ENCODE data around the gene RGS8. TPM values are rescaled to one million over a fixed set of nuclear protein-coding genes. Genes with fewer than 3 reads are reported as not detected.

RGS8 gene
- polyA plus RNA-seq, 1 of the 3 experiments (the other 2 are of a cell fraction), result not detected

- H3K9ac ChIP-seq, result no peak overlapping the region
- DNase-seq, result no peak
- no peak overlapping the region for H2AFZ ChIP-seq (ENCODE audit: low read depth)
- H3K27ac ChIP-seq (ENCODE audit: low read depth in 2 of 2, low read length in 1 of 2), result no peak overlapping the region
- H3K27me3 ChIP-seq (ENCODE audit: insufficient read depth), result no peaks in the 10 kb centered on the region; the same call in 1 of the 2 replicates
- no peaks in the 10 kb centered on the region for H3K9me2 ChIP-seq
- no peak overlapping the region for H3K4me3 ChIP-seq (ENCODE audit: low read depth in 2 of 2, low read length in 1 of 2)
- no peaks in the 10 kb centered on the region for H3K9me3 ChIP-seq
- TF ChIP-seq SIN3A (IDR thresholded peaks at IDR 0.05; ENCODE audit: borderline replicate concordance, low read depth, low read length) (no peak), NRF1 (IDR thresholded peaks at IDR 0.05; ENCODE audit: low read depth, low read length) (no peak), RAD21 (IDR thresholded peaks at IDR 0.05; ENCODE audit: low read length) (no peak), IRF3 (IDR thresholded peaks at IDR 0.05; ENCODE audit: low read depth, low read length) (no peak), TEAD4 (IDR thresholded peaks at IDR 0.05; ENCODE audit: borderline replicate concordance, insufficient read depth) (no peak), FOSL2 (IDR thresholded peaks at IDR 0.05; ENCODE audit: borderline replicate concordance, low read depth) (no peak), SMC3 (IDR thresholded peaks at IDR 0.05; ENCODE audit: low read depth, low read length) (no peak), RCOR1 (IDR thresholded peaks at IDR 0.05; ENCODE audit: low read length) (no peak), FOXM1 (IDR thresholded peaks at IDR 0.05; ENCODE audit: low read depth) (no peak), ELF1 (IDR thresholded peaks at IDR 0.05) (no peak), JUND (IDR thresholded peaks at IDR 0.05) (no peak), FOXJ3 (CRISPR knock-in tag; IDR thresholded peaks at IDR 0.05) (no peak), NFIC (IDR thresholded peaks at IDR 0.05; ENCODE audit: borderline replicate concordance) (no peak), RFX5 (IDR thresholded peaks at IDR 0.05; ENCODE audit: low read length) (no peak), EZH2phosphoT487 (IDR thresholded peaks at IDR 0.05; ENCODE audit: borderline replicate concordance, low read depth) (no peak)
- TF ChIP-seq, protein P1, sequence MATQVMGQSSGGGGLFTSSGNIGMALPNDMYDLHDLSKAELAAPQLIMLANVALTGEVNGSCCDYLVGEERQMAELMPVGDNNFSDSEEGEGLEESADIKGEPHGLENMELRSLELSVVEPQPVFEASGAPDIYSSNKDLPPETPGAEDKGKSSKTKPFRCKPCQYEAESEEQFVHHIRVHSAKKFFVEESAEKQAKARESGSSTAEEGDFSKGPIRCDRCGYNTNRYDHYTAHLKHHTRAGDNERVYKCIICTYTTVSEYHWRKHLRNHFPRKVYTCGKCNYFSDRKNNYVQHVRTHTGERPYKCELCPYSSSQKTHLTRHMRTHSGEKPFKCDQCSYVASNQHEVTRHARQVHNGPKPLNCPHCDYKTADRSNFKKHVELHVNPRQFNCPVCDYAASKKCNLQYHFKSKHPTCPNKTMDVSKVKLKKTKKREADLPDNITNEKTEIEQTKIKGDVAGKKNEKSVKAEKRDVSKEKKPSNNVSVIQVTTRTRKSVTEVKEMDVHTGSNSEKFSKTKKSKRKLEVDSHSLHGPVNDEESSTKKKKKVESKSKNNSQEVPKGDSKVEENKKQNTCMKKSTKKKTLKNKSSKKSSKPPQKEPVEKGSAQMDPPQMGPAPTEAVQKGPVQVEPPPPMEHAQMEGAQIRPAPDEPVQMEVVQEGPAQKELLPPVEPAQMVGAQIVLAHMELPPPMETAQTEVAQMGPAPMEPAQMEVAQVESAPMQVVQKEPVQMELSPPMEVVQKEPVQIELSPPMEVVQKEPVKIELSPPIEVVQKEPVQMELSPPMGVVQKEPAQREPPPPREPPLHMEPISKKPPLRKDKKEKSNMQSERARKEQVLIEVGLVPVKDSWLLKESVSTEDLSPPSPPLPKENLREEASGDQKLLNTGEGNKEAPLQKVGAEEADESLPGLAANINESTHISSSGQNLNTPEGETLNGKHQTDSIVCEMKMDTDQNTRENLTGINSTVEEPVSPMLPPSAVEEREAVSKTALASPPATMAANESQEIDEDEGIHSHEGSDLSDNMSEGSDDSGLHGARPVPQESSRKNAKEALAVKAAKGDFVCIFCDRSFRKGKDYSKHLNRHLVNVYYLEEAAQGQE (IDR thresholded peaks at IDR 0.05; ENCODE audit: low read depth, low read length), result no peak
- CTCF ChIA-PET, result interaction anchor here (1.8 kb wide), 1 partner anchor 16 kb away, joined by 3 read pairs; no protein-coding TSS in a partner anchor
- H3F3A ChIP-seq (replicated peaks; ENCODE audit: insufficient read depth), result no peaks in the 10 kb centered on the region
- no peaks in the 10 kb centered on the region for H4K20me1 ChIP-seq (ENCODE audit: insufficient read depth)
- H3K4me2 ChIP-seq, result no peak overlapping the region
- no peaks in the 10 kb centered on the region for H3K36me3 ChIP-seq (replicated peaks in 1 of 2; ENCODE audit: control insufficient read depth in 1 of 2, insufficient read depth in 2 of 2, low read length in 1 of 2)
- H3K79me2 ChIP-seq (ENCODE audit: insufficient read depth), result no peaks in the 10 kb centered on the region
- POLR2A ChIA-PET, result no interaction called here
- H3K4me1 ChIP-seq (ENCODE audit: control insufficient read depth in 1 of 2, insufficient read depth in 2 of 2, low read depth in 1 of 2, low read length in 1 of 2), result peaks cover 0 to 7% of the 10 kb centered on the region in 2 experiments; a peak in 1 of 4 replicates
- 22% methylated on average over 4 of the region's 4 CpGs for WGBS (ENCODE audit: low lambda C conversion rate)
Measured at GRCh38 chr1:182644886-182645285, 39.5 kb downstream of the RGS8 start.

All from SK-N-SH (cell line).